IPS-11a (cell line): ENCODE data around the gene TACR2.
"Not testable (repeated sequence)": the region's sequence is repeated elsewhere in the genome, so short reads cannot be mapped to it uniquely, and the experiment has no call there.

ENCODE experiments used
- H3K4me3 ChIP-seq: one replicate; pipeline ENCODE4 v1.5.1; 2013; ENCODE audit warnings: low read depth, low read length, control low read depth

TACR2 gene

GRCh38 chr10:69451209-69451783 is 34.6 kb upstream of the TACR2 start, which contains the start of gene TSPAN15:
TSS of gene TSPAN15 (plus strand) at chr10:69451465. CDS start at chr10:69451595, 130 bp downstream.
- peak within 1 kb of the TSS; percentile 62 for H3K4me3 ChIP-seq

- H3K4me3 ChIP-seq: not testable (repeated sequence)
Measured at GRCh38 chr10:69450395-69450794, 33.7 kb upstream of the TACR2 start.

DNA sequence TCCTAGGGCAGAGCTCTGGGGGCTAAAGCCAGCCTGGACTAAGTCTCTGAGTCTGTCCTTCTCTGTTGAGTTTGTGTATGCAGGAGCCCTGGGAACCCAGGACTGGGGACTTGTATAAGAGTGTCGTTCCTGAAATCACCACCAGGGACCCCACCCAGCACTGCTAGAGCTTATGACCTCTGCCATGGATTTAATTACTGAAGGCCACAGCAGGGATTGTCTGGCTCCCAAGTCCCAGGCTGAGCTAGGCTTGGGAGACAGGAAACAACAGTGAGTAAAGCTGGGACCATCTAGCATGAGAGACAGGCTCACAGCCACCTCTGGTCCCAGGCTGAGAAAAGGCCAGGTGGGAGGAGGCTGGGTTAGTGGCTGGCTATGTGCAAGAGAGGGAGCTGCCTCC is 33.1 kb upstream of the TACR2 start:
- H3K4me3 ChIP-seq: no peak overlapping the region

GRCh38 chr10:69446650-69447151 is 30.0 kb upstream of the TACR2 start:
- H3K4me3 ChIP-seq: no peak overlapping the region

GRCh38 chr10:69446229-69446628 is 29.5 kb upstream of the TACR2 start:
- H3K4me3 ChIP-seq: no peak overlapping the region

DNA sequence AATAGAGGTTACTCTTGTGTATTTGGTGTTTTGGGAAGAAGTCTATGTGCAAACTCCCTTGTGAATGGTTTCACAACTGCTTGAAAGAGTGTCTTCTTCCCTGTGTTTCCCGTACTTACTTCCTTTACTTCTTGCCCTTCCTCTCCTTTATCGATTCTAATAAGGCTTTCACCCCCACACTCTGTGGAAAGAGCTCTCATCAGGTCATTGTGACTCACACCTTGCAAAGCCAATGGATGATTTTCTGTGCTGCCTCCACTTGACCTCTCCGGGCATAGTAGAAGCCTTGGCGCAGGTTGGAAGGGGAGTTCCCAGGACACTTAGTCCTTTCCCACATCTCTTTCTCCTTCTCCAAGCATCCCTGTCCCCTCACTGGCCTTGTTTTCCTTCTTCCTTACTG is 28.3 kb upstream of the TACR2 start:
- H3K4me3 ChIP-seq: no peak overlapping the region

GRCh38 chr10:69443354-69443753 is 26.6 kb upstream of the TACR2 start:
- H3K4me3 ChIP-seq: no peak overlapping the region

- H3K4me3 ChIP-seq: no peak overlapping the region
Measured at GRCh38 chr10:69439813-69440506, 23.2 kb upstream of the TACR2 start.

GRCh38 chr10:69439350-69439739 is 22.6 kb upstream of the TACR2 start:
- H3K4me3 ChIP-seq: no peak overlapping the region

DNA sequence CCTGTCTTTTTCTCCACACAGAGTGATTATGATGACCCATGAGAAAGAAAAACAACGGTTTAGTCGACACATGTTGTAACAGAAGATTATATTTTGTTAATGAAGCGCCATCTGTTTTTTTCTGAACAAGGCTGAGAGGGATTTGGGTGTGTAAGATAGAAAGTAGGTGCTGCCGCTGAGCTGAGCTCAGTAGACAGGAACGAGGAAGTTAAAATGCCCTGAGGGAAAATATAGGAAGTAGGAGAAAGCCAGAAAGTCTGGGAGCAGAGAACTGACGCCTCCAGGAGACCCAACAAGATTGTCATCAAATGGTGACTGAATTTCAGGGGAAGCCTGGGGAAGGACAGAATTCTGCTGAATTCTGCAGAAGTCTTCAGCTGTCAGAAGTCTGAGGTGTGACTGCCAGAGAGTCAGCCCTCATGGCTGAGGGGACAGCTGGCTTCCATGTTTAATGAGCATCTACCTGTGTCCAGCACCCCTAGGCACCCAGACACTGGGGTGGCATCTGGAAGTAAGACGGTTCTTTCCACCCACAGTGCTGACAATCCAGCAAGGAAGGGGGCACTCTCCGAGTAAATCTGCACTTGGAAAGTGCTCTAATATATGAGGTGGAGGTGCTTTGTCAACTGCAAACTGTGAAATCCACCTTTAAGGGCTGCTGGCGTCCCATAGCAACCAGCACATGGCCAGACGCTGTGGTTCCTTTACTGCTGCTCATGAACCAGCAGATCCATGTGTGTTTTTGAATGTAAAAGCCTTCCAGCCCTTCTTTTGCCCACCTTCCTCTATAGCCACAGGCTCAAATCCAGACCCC is 22.0 kb upstream of the TACR2 start:
- no peak overlapping the region for H3K4me3 ChIP-seq

GRCh38 chr10:69437321-69438259 is 20.9 kb upstream of the TACR2 start:
- H3K4me3 ChIP-seq: no peak overlapping the region

DNA sequence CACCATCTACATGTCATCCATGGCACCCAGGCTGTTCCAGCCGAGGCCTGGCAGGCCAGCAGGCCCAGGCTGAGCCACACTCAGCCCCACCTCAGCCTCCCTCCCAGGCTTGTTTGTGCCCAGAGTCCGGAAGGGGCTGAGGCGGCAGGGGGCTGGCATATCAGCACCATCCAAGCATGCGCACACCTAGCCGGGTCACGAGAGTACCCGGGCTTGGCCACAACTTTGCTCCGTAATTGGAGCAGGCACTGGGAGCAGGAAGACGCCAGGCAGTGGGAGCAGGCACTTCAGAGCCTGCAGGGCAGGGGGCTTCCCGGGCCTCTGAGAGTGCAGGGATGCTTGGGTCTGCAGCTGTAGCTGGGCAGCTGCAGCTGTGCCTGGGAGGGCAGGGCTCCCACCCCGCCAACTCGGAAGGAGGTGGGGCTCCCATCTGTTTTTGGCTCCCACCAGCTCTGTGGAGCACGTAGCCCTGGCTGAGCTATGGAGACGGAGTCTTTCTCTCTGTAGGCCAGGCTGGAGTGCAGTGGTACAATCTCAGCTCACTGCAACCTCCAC is 19.3 kb upstream of the TACR2 start:
- no peak overlapping the region for H3K4me3 ChIP-seq

- no peak overlapping the region for H3K4me3 ChIP-seq
Measured at GRCh38 chr10:69434926-69435325, 18.2 kb upstream of the TACR2 start.

DNA sequence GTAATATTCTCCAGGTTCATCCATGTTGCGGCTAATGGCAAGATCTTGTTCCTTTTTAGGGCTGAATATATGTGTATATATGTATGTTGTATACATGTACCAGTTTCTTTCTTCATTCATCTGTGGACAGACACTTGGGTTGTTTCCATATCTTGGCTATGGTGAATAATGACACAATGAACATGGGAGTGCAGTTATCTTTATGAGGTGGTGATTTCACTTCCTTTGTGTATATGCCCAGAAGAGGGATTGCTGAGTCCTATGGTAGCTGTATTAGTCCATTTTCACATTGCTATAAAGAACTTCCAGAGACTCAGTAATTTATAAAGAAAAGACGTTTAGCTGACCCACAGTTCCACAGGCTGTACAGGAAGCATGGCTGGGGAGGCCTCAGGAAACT is 17.5 kb upstream of the TACR2 start:
- H3K4me3 ChIP-seq: no peak overlapping the region

GRCh38 chr10:69428165-69428564 is 11.4 kb upstream of the TACR2 start:
- no peak overlapping the region for H3K4me3 ChIP-seq

- H3K4me3 ChIP-seq: no peak overlapping the region
Measured at GRCh38 chr10:69426376-69426727, 9.6 kb upstream of the TACR2 start.

GRCh38 chr10:69425511-69426298 is 9.0 kb upstream of the TACR2 start:
- H3K4me3 ChIP-seq: no peak overlapping the region

- no peak overlapping the region for H3K4me3 ChIP-seq
Measured at GRCh38 chr10:69425041-69425440, 8.3 kb upstream of the TACR2 start.

- no peak overlapping the region for H3K4me3 ChIP-seq
Measured at GRCh38 chr10:69422676-69423075, 6.0 kb upstream of the TACR2 start.
